ENCODE measurements around the gene HOXD11. TPM values are rescaled to one million over a fixed set of nuclear protein-coding genes. Genes with fewer than 3 reads are reported as not detected.

The HOXD11 gene
- total RNA-seq, 1 donor from 2014 or later: not detected

DNA sequence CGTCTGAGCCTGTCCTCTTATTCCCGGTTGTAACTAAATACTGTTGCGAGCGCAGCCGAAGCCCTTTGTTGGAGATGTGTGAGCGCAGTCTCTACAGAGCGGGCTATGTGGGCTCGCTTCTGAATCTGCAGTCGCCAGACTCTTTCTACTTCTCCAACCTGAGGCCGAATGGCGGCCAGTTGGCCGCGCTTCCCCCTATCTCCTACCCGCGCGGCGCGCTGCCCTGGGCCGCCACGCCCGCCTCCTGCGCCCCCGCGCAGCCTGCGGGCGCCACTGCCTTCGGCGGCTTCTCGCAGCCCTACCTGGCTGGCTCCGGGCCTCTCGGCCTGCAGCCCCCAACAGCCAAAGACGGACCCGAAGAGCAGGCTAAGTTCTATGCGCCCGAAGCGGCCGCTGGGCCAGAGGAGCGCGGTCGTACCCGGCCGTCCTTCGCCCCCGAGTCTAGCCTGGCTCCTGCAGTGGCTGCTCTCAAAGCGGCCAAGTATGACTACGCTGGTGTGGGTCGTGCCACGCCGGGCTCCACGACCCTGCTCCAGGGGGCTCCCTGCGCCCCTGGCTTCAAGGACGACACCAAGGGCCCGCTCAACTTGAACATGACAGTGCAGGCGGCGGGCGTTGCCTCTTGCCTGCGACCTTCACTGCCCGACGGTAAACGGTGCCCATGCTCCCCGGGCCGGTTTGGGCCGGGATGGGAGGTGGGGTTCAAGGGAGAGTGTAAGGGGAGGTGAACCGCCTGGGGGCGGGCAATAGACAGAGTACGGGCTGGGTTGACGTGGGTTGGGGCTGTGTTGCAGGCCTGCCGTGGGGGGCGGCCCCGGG lies 7.1 kb upstream of the HOXD11 start, which contains the start of gene HOXD12:
HOXD12 (plus strand) TSS at position 68 of the 819 bp plus-strand sequence; CDS start at position 75, 7 bp downstream.
- Mint-ChIP-seq H3K4me3 (no peak within 1 kb of the TSS), H3K27ac (ENCODE audit: unreplicated experiment) (no peak within 1 kb of the TSS), H3K4me1 (peaks cover 15% of the 10 kb centered on the region), H3K9me3 (no peaks in the 10 kb centered on the region), H3K36me3 (ENCODE audit: low read depth) (peaks cover 3% of the 10 kb centered on the region), H3K27me3 (ENCODE audit: low read depth) (peaks cover 100% of the 10 kb centered on the region)
- TF ChIP-seq, protein P1, sequence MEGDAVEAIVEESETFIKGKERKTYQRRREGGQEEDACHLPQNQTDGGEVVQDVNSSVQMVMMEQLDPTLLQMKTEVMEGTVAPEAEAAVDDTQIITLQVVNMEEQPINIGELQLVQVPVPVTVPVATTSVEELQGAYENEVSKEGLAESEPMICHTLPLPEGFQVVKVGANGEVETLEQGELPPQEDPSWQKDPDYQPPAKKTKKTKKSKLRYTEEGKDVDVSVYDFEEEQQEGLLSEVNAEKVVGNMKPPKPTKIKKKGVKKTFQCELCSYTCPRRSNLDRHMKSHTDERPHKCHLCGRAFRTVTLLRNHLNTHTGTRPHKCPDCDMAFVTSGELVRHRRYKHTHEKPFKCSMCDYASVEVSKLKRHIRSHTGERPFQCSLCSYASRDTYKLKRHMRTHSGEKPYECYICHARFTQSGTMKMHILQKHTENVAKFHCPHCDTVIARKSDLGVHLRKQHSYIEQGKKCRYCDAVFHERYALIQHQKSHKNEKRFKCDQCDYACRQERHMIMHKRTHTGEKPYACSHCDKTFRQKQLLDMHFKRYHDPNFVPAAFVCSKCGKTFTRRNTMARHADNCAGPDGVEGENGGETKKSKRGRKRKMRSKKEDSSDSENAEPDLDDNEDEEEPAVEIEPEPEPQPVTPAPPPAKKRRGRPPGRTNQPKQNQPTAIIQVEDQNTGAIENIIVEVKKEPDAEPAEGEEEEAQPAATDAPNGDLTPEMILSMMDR (conservative IDR thresholded peaks at IDR 0.05): no peak
- no peak for DNase-seq (ENCODE audit: low read depth, low spot score)

DNA sequence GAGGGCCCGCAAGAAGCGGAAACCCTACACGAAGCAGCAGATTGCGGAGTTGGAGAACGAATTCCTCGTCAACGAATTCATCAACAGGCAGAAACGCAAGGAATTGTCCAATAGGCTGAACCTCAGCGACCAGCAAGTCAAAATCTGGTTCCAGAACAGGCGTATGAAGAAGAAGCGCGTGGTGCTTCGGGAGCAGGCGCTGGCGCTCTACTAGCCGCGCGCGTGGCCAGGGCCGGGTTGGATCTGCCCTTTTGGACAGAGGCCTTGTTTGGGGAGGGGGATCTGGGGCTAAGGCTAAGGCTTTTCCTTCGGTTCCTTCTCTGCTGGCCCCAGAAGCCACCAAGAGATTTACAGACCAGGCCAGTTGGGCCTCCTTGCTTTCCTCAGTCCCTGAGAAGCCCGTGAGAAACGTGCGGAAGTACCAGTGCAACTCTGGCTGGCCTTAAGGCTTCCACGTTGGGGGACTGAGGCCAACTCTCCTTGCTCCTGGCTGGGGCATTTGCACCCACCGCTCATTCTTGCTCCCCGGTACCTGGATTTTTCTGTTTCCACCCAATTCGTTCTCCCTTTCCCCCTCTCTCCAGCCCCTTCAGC lies 6.4 kb upstream of the HOXD11 start:
- Mint-ChIP-seq H3K27me3 (ENCODE audit: low read depth) (peaks cover 100% of the 10 kb centered on the region), H3K4me1 (peaks cover 15% of the 10 kb centered on the region), H3K27ac (ENCODE audit: unreplicated experiment) (no peak overlapping the region), H3K36me3 (ENCODE audit: low read depth) (peaks cover 3% of the 10 kb centered on the region), H3K4me3 (no peak overlapping the region), H3K9me3 (no peaks in the 10 kb centered on the region)
- TF ChIP-seq, protein P1 (conservative IDR thresholded peaks at IDR 0.05): no peak
- DNase-seq (ENCODE audit: low read depth, low spot score): no peak

DNA sequence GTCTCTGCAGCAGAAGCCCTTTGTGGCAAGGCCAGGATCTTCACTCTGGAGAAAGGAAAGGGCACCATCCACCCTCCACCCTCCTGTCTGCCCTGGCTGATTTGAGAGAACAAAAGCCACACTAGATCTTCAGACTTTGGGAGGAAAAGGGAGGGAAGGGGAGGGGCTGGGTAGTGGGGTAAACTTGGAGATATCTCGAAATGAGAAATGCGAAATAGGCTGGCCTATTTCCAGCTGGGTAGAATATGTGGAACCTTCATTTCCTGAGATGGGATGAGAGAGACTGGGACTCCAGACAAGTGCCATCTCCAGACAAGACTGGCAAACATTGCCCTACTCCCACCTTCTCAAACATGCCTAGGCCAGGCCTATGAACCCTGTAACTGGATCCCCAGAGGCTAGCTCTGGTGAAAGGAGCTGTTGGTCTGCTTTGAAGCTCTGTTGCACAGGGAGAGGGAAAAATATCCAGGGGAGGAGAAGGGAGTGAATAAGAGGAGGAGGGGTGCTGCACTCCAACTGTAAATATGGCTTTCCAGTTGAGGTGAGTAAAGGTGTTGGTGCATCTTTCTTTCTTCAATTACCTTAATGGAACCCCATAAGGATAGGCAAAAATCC lies 5.8 kb upstream of the HOXD11 start:
- H3K4me1 Mint-ChIP-seq: peaks cover 22% of the 10 kb centered on the region
- peaks cover 100% of the 10 kb centered on the region for H3K27me3 Mint-ChIP-seq (ENCODE audit: low read depth)
- H3K36me3 Mint-ChIP-seq (ENCODE audit: low read depth): peaks cover 5% of the 10 kb centered on the region
- H3K27ac Mint-ChIP-seq (ENCODE audit: unreplicated experiment): no peak overlapping the region
- TF ChIP-seq, protein P1 (conservative IDR thresholded peaks at IDR 0.05): no peak
- no peak for DNase-seq (ENCODE audit: low read depth, low spot score)
- H3K9me3 Mint-ChIP-seq: no peaks in the 10 kb centered on the region
- H3K4me3 Mint-ChIP-seq: no peak overlapping the region

DNA sequence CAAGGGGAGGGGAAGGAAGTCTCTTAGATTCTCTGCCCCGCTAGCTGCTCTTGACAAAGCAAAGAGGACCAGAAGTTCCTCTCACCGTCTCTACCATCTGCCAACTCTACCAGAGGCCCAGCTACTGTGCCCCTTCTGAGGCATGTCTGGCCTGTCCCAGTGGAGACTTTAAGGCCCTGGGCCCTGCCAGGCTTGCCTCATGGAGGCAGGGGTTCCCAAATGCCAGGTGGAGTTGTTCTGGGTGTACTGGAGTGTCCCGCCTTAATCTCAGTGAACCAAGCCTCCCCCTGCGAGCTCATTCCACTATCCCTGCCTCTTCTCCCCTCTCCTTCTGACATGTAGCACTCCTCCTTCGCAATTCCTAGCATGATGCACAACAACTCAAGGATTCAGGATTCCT lies 5.2 kb upstream of the HOXD11 start:
- Mint-ChIP-seq H3K9me3 (no peaks in the 10 kb centered on the region), H3K27ac (ENCODE audit: unreplicated experiment) (no peak overlapping the region), H3K4me3 (no peak overlapping the region), H3K27me3 (ENCODE audit: low read depth) (peaks cover 99% of the 10 kb centered on the region), H3K36me3 (ENCODE audit: low read depth) (peaks cover 6% of the 10 kb centered on the region), H3K4me1 (peaks cover 20% of the 10 kb centered on the region)
- TF ChIP-seq, protein P1 (conservative IDR thresholded peaks at IDR 0.05): no peak
- DNase-seq (ENCODE audit: low read depth, low spot score): no peak

DNA sequence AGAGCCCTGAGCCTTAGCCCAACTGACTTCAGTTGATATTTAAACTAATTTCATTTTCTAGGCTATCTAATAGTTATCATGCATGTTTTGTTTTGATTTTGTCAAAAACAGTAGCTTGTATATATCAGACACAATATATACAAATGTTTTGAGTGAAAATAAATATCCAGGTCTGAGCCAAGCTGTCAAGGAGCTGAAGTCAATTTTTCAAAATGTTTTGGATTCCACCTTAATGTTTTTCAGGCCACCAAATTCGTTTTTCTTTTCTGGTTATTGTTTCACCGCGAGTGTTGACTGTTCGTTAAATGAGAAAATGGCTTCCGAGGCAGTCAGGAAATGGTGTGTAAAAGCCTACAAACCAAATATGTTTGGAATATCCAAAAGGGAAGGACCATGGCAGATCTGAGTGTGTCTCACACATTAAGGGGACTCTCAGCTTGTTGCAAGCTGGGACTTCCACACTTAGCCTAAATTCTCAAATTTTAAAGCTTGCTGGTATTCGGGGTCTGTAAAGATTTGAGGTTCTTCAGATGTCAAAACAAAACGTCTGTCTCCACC lies 4.7 kb upstream of the HOXD11 start:
- peaks cover 98% of the 10 kb centered on the region for H3K27me3 Mint-ChIP-seq (ENCODE audit: low read depth)
- no peak overlapping the region for H3K27ac Mint-ChIP-seq (ENCODE audit: unreplicated experiment)
- H3K4me1 Mint-ChIP-seq: peaks cover 15% of the 10 kb centered on the region
- DNase-seq (ENCODE audit: low read depth, low spot score): no peak
- peaks cover 6% of the 10 kb centered on the region for H3K36me3 Mint-ChIP-seq (ENCODE audit: low read depth)
- no peaks in the 10 kb centered on the region for H3K9me3 Mint-ChIP-seq
- TF ChIP-seq, protein P1 (conservative IDR thresholded peaks at IDR 0.05): no peak
- no peak overlapping the region for H3K4me3 Mint-ChIP-seq
